Measurements from ENCODE around the gene ABI3. TPM values are rescaled to one million over a fixed set of nuclear protein-coding genes. Genes with fewer than 3 reads are reported as not detected.

ABI3 gene
- total RNA-seq, 3 donors from 2014 or later = 5.9 to 10.6 (median 7.2) TPM

DNA sequence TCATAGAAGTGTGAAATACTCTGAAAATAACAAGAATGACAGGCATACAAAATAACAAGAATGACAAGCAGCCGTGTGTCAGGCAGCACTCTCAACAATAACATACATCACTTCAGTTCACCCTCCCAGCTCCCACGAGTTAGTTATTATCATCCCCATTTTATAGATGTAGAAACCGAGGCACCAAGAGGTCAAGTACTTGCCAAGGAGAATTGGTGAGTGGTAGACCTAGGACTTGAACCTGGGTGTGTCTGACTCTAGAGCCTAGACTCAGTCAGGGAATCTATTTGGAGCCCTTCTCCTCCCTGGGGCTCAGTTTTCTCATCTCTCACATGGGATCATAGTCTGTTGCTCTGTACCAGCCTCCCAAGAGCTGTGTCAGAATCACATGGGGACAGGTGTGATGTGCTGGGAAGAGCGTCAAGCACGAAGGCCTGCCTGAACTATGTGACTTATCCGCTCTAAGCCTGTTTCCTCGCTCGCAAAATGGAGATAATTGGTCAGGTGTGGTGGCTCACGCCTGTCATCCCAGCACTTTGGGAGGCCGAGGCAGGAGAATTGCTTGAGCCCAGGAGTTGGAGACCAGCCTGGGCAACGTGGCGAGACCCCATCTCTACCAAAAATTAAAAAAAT lies 39.5 kb downstream of the ABI3 start:
- Histone ChIP-seq H3K4me1 (ENCODE audit: low read depth) (no peaks in the 10 kb centered on the region), H3K36me3 (ENCODE audit: low read depth) (no peaks in the 10 kb centered on the region), H3K4me3 (no peak overlapping the region), H3K9me3 (no peaks in the 10 kb centered on the region)
- intact Hi-C loops (cut with DNase I, micrococcal nuclease) = no loop called here
- no peak for TF ChIP-seq CTCF (IDR thresholded peaks at IDR 0.05)
- DNase-seq (no peak), ATAC-seq (no peak)

DNA sequence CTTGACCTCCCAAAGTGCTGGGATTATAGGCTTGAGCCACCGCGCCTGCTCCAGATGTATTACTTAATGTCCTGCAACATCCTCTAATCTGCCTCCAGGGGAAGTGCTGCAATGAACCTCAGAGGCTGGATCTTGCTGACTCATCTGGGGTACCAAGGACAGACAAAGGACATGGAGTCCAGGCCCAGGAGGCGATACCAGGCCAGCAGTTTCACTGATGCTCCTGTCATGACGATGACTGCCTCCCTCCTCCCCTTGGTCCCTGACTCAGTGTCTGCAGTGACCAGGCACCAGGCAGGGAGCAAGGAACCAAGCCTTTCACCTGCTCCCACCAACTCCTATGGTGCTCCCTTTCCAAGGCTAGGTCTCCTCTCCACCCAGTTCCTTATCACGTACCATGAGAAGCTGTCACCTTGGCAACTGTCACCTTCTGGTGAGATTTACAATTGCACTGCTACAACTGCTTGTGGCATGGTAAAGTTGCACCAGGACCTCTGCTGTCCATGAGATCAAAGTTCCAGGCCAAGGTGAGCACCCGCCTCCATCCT lies 41.7 kb downstream of the ABI3 start:
- Histone ChIP-seq H3K36me3 (ENCODE audit: low read depth) (no peaks in the 10 kb centered on the region), H3K4me3 (no peak overlapping the region), H3K4me1 (ENCODE audit: low read depth) (no peaks in the 10 kb centered on the region), H3K9me3 (no peaks in the 10 kb centered on the region)
- ATAC-seq = peak; percentile 46
- no peak for TF ChIP-seq CTCF (IDR thresholded peaks at IDR 0.05)
- DNase-seq = peak in 1 of 3 donors; percentile 36
- intact Hi-C loops (cut with DNase I, micrococcal nuclease) = no loop called here

GRCh38 chr17:49254066-49254465 lies 43.6 kb downstream of the ABI3 start:
- intact Hi-C loops (cut with DNase I, micrococcal nuclease) = no loop called here
- ATAC-seq (no peak), DNase-seq (no peak)
- Histone ChIP-seq H3K36me3 (ENCODE audit: low read depth) (no peaks in the 10 kb centered on the region), H3K9me3 (no peaks in the 10 kb centered on the region), H3K4me1 (ENCODE audit: low read depth) (no peaks in the 10 kb centered on the region), H3K4me3 (no peak overlapping the region)
- no peak for TF ChIP-seq CTCF (IDR thresholded peaks at IDR 0.05)

DNA sequence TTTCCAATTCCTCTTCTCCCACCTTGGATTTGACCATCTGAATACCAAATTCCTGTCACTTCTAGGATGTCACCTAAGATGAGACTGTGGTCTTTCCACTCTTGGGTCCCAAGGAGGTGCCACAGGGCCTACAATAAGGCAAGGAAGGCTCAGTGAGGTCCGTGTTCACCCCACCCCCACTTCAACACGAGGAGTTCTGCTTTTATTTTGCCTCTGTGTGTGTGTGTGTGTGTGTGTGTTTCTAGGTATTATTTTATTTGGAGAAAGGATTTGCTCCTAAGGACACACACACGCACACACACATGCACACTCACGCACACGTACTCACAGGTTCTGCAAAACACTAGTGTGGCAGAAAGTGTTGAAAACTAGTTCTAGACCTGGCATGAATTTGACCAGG lies 44.6 kb downstream of the ABI3 start:
- Histone ChIP-seq H3K36me3 (ENCODE audit: low read depth) (no peaks in the 10 kb centered on the region), H3K9me3 (no peaks in the 10 kb centered on the region), H3K4me1 (ENCODE audit: low read depth) (no peaks in the 10 kb centered on the region), H3K4me3 (no peak overlapping the region)
- no peak for DNase-seq
- ATAC-seq = no peak
- TF ChIP-seq CTCF (IDR thresholded peaks at IDR 0.05) = no peak
- intact Hi-C loops (cut with DNase I, micrococcal nuclease) = no loop called here

- TF ChIP-seq CTCF (IDR thresholded peaks at IDR 0.05) = no peak
- intact Hi-C loops (cut with DNase I, micrococcal nuclease) = no loop called here
- no peaks in the 10 kb centered on the region for H3K36me3 ChIP-seq (ENCODE audit: low read depth)
- ATAC-seq = no peak
- no peaks in the 10 kb centered on the region for H3K9me3 ChIP-seq
- H3K4me1 ChIP-seq (ENCODE audit: low read depth) = peaks cover 3% of the 10 kb centered on the region
- DNase-seq = no peak
- no peak overlapping the region for H3K4me3 ChIP-seq
These were observed 47.9 kb downstream of the ABI3 start for GRCh38 chr17:49258394-49258793.

GRCh38 chr17:49259663-49260010 lies 49.1 kb downstream of the ABI3 start:
- no peak for ATAC-seq
- Histone ChIP-seq H3K9me3 (no peaks in the 10 kb centered on the region), H3K36me3 (ENCODE audit: low read depth) (no peaks in the 10 kb centered on the region), H3K4me3 (no peak overlapping the region), H3K4me1 (ENCODE audit: low read depth) (peaks cover 3% of the 10 kb centered on the region)
- TF ChIP-seq CTCF (IDR thresholded peaks at IDR 0.05) = no peak
- no peak for DNase-seq
- intact Hi-C loops (cut with DNase I, micrococcal nuclease) = no loop called here

All from mucosa of descending colon (tissue), 3 donors.